ENCODE measurements around the gene TCTN3.

The TCTN3 gene

DNA sequence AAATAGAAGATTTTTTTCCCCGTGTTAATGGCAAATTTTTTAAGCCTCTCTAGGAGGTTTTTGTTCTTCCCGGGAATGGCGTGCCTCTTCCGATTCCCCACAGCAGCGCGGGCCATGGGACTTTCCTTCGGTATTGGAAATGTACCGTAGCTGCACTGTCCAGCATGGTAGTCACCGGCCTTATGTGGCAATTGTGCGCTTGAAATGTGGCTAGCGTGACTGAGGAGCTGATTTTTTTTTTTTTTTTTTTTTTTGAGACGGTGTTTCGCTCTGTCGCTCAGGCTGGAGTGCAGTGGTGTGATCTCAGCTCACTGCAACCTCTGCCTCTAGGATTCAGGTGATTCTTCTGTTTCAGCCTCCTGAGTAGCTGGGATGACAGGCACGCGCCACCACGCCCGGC lies 938 bp upstream of the TCTN3 start:
- H3K27me3 ChIP-seq: no peaks in the 10 kb centered on the region
- TF ChIP-seq, protein P1, sequence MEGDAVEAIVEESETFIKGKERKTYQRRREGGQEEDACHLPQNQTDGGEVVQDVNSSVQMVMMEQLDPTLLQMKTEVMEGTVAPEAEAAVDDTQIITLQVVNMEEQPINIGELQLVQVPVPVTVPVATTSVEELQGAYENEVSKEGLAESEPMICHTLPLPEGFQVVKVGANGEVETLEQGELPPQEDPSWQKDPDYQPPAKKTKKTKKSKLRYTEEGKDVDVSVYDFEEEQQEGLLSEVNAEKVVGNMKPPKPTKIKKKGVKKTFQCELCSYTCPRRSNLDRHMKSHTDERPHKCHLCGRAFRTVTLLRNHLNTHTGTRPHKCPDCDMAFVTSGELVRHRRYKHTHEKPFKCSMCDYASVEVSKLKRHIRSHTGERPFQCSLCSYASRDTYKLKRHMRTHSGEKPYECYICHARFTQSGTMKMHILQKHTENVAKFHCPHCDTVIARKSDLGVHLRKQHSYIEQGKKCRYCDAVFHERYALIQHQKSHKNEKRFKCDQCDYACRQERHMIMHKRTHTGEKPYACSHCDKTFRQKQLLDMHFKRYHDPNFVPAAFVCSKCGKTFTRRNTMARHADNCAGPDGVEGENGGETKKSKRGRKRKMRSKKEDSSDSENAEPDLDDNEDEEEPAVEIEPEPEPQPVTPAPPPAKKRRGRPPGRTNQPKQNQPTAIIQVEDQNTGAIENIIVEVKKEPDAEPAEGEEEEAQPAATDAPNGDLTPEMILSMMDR (IDR thresholded peaks at IDR 0.05): no peak
- H3K4me3 ChIP-seq (ENCODE audit: low read depth in 1 of 2, low read length in 1 of 2): peak overlapping the region; percentile 74 to 77
- H3K27ac ChIP-seq: peak overlapping the region; percentile 70
- no peaks in the 10 kb centered on the region for H3K36me3 ChIP-seq
- H3K4me1 ChIP-seq (ENCODE audit: control insufficient read depth in 1 of 2, insufficient read depth in 1 of 2, low read depth in 1 of 2, low read length in 1 of 2): peaks cover 41 to 46% of the 10 kb centered on the region in 2 experiments
- no peaks in the 10 kb centered on the region for H3K9me3 ChIP-seq

DNA sequence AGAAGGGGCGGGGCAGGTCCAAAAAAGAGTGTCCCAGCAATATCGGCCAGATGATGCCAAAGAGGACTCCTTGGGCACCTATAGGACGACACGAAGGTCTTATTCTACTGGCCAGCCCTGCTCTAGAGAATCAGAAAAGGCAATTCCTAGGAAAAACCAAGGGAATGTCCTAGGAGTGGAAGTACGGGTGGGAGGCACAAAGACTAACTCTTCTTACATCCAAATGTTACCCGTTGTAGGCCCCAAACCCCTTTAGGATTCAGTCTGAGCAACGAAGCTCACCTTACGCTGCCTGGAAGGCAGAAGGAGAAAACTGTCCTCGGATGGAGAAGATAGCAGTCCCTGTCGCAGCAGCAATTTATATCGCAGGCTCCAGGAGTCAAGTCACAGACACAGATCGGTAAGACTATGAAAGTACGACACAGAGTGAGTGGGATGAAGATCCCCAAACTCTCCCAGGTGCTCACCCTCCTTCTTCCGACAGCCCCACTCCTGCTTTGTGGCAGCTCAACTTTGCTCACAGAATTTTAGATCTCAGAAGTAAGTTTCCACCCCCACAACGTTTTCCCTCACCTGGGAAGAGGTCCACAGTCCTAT lies 558 bp downstream of the TCTN3 start:
- no peaks in the 10 kb centered on the region for H3K36me3 ChIP-seq
- no peaks in the 10 kb centered on the region for H3K27me3 ChIP-seq
- H3K27ac ChIP-seq: peak overlapping the region; percentile 70

DNA sequence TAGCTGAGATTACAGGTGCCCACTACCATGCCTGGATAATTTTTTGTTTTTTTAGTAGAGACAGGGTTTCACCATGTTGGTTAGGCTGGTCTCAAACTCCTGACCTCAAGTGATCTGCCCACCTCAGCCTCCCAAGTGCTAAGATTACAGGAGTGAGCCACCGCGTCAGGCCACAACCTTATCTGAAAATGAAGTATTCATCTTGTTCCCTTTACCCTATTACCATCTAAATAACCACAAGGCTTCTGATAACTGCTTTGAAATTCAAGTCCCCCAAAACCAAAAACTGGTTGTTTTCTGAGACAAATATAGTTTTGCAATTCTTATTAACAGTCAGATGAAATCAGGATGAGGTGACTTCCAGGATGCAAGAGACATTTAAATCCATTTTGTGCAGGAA lies 2.4 kb downstream of the TCTN3 start:
- Histone ChIP-seq H3K27ac (no peak overlapping the region), H3K4me3 (ENCODE audit: low read depth in 1 of 2, low read length in 1 of 2) (no peak overlapping the region), H3K9me3 (no peaks in the 10 kb centered on the region), H3K27me3 (no peaks in the 10 kb centered on the region), H3K4me1 (ENCODE audit: control insufficient read depth in 1 of 2, insufficient read depth in 1 of 2, low read depth in 1 of 2, low read length in 1 of 2) (peaks cover 17 to 20% of the 10 kb centered on the region in 2 experiments), H3K36me3 (no peaks in the 10 kb centered on the region)
- TF ChIP-seq, protein P1 (IDR thresholded peaks at IDR 0.05): no peak

More for the DNA sequence above, 558 bp downstream of the TCTN3 start:
- H3K9me3 ChIP-seq: no peaks in the 10 kb centered on the region
- TF ChIP-seq, protein P1 (IDR thresholded peaks at IDR 0.05): no peak
- H3K4me1 ChIP-seq (ENCODE audit: control insufficient read depth in 1 of 2, insufficient read depth in 1 of 2, low read depth in 1 of 2, low read length in 1 of 2): peaks cover 36 to 39% of the 10 kb centered on the region in 2 experiments
- peak overlapping the region; percentile 74 to 77 for H3K4me3 ChIP-seq (ENCODE audit: low read depth in 1 of 2, low read length in 1 of 2)

DNA sequence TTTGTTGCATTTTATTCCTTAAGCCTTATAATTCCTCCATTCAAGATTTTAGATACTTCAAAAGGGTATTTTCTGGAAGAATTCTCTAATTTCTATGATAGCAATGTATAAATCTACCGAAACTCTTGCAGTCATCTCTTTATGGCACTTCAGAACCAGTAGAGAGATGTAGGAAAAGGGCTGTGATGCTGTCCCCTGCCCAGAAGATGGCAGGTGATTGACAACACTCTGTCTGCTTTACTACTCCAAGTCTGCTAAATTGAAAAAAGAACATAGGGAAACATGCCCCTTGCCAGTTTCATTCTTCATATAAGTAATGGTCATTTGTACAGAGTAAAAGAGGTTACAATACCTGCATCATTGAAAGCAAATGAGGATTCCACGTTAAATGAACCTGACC lies 5.1 kb downstream of the TCTN3 start:
- Histone ChIP-seq H3K36me3 (no peaks in the 10 kb centered on the region), H3K27ac (no peak overlapping the region), H3K9me3 (no peaks in the 10 kb centered on the region), H3K27me3 (no peaks in the 10 kb centered on the region), H3K4me1 (ENCODE audit: control insufficient read depth in 1 of 2, insufficient read depth in 1 of 2, low read depth in 1 of 2, low read length in 1 of 2) (peaks cover 6% of the 10 kb centered on the region in 2 experiments), H3K4me3 (ENCODE audit: low read depth in 1 of 2, low read length in 1 of 2) (no peak overlapping the region)
- TF ChIP-seq, protein P1 (IDR thresholded peaks at IDR 0.05): no peak

DNA sequence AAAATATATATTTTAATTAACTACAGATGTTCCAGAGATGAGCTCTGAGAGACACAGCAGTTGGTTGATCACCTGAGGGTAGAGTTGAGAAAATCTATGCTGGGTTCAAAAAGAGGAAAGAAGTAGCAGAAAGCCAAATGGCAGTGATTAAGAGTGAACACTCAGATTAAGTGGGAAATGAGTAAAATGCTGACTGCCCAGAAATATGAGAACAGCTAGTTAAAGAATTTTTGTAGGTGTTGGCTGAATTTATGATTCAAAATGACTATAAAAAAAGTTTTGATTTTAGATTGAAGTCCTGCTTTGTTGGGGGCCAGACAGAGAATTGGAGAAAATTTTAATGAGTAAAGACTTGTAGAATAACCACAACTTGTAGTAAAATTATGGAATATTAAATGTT lies 9.8 kb downstream of the TCTN3 start:
- Histone ChIP-seq H3K27me3 (no peaks in the 10 kb centered on the region), H3K4me1 (ENCODE audit: control insufficient read depth in 1 of 2, insufficient read depth in 1 of 2, low read depth in 1 of 2, low read length in 1 of 2) (no peaks in the 10 kb centered on the region), H3K9me3 (no peaks in the 10 kb centered on the region), H3K36me3 (no peaks in the 10 kb centered on the region), H3K4me3 (ENCODE audit: low read depth in 1 of 2, low read length in 1 of 2) (no peak overlapping the region), H3K27ac (no peak overlapping the region)
- TF ChIP-seq, protein P1 (IDR thresholded peaks at IDR 0.05): no peak
